Adipocyte (in vitro differentiated cells): ENCODE results near the gene SORBS2.

ENCODE experiments used
- DNase-seq: peaks from one replicate; pipeline ENCODE4 v3.0.0-alpha.2; 2015; ENCODE audit warnings: low read depth
- H3K27me3 ChIP-seq: replicated peaks from 2 replicates; pipeline ENCODE4 v1.7.0; 2013; ENCODE audit warnings: mild to moderate bottlenecking, low read length, moderate library complexity; ENCODE audit not compliant: control insufficient read depth, insufficient read depth
- H3K36me3 ChIP-seq: 2 replicates; pipeline ENCODE4 v1.7.0; 2013; ENCODE audit warnings: low read length, mild to moderate bottlenecking, moderate library complexity; ENCODE audit not compliant: control insufficient read depth, insufficient read depth, severe bottlenecking
- H3K4me1 ChIP-seq: 2 replicates; pipeline ENCODE4 v1.7.0; 2013; ENCODE audit warnings: mild to moderate bottlenecking, low read length, moderate library complexity; ENCODE audit not compliant: control insufficient read depth, insufficient read depth
- H3K4me3 ChIP-seq: 2 replicates; pipeline ENCODE4 v1.7.0; 2013; ENCODE audit warnings: mild to moderate bottlenecking, low read length, moderate library complexity
- H3K9ac ChIP-seq: 2 replicates; pipeline ENCODE4 v1.7.0; 2013; ENCODE audit warnings: mild to moderate bottlenecking, low read length, moderate library complexity
- H3K9me3 ChIP-seq: 2 replicates; pipeline ENCODE4 v1.7.0; 2013; ENCODE audit warnings: mild to moderate bottlenecking, low read length, moderate library complexity; ENCODE audit not compliant: control insufficient read depth

SORBS2 gene

DNA sequence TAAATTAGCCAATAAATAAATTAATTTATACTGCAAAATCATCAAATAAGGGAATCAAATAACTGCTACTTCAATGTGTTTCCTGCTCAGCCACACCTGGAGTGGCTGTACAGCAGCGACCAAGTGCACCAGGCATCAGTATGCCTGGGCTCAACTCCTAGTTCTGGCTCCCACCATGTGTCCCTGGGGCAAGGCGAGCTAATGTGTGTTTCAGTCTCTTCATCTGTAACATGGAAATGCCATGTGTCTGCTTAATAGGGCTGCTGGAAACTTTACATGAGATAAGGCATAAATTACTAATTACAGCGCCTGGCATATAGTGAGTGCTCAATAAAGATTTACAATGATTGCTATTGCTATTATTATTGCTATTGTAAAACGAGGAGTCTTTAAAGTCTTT is 167.6 kb downstream of the SORBS2 start:
- no peaks in the 10 kb centered on the region for H3K27me3 ChIP-seq
- no peak overlapping the region for H3K9ac ChIP-seq
- H3K4me1 ChIP-seq = peaks cover 6% of the 10 kb centered on the region
- DNase-seq = no peak
- H3K9me3 ChIP-seq = no peaks in the 10 kb centered on the region
- no peak overlapping the region for H3K4me3 ChIP-seq
- peaks cover 22% of the 10 kb centered on the region for H3K36me3 ChIP-seq

DNA sequence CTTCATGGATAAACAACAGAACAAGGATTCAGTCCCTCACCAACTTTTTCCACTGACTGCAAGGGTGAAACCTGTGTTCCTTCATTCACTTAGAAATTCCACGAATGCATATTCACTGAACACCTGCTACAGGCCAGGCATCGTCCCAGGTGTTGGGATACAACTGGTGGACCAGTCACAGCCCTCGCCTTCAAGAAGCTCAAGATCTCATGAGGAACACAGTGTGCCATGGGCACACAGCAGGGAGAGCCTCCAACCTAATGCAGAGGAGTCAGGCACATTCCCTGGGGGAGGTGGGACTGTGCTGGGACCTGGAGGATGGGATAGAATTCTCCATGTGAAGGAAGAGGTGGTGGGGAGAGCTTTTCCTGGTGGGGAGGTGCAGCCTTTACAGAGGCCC is 169.1 kb downstream of the SORBS2 start:
- DNase-seq = no peak
- H3K9ac ChIP-seq = no peak overlapping the region
- H3K4me3 ChIP-seq = no peak overlapping the region
- peaks cover 17% of the 10 kb centered on the region for H3K36me3 ChIP-seq
- no peaks in the 10 kb centered on the region for H3K27me3 ChIP-seq
- H3K4me1 ChIP-seq = peaks cover 11% of the 10 kb centered on the region
- H3K9me3 ChIP-seq = no peaks in the 10 kb centered on the region

DNA sequence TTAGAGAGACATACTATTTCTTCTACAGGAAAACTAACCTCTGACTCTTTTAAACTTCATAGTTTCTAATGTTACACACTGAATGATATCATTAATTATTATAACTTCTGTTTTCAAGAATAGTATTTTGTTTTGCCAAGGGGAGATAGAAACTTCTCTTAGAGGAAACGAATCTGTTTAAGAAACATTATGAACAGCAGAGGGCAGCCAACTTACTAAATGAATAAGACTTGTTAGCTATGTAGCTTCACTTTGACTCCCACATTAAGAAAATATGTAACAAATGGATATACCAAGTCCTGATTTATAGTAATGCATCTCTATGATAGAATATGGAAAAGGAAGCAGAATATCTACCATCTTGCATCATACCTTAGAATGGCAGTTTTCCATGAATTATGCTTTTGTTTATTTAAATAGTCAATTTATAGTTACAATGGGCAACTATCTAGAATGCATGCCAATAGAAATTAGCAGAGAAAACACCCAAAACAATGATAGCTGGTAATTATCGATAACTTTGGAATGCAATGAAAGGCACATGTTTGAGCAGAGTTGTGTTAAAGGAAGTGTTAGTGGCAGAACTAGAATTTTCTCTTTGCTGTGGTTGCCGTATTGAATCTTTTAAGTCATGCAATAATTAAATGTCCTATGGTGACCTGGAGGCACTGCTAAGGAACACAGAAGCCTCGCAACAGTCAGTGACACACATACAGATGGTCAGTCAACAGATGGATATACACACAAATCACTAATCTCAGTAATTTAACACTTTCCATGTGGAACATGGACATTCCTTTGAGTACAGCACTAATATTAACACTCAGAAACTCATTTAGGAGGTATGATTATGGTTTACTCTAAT is 171.0 kb downstream of the SORBS2 start:
- Histone ChIP-seq H3K4me1 (peaks cover 11% of the 10 kb centered on the region), H3K9ac (no peak overlapping the region), H3K27me3 (no peaks in the 10 kb centered on the region), H3K4me3 (no peak overlapping the region), H3K36me3 (peaks cover 8% of the 10 kb centered on the region), H3K9me3 (no peaks in the 10 kb centered on the region)
- DNase-seq = peak; percentile 92

GRCh38 chr4:185638548-185639301 is 173.3 kb downstream of the SORBS2 start:
- peak; percentile 48 for DNase-seq
- Histone ChIP-seq H3K4me3 (peak overlapping the region; percentile 75), H3K9me3 (peaks cover 6% of the 10 kb centered on the region), H3K36me3 (peaks cover 3% of the 10 kb centered on the region), H3K4me1 (peaks cover 11% of the 10 kb centered on the region), H3K27me3 (no peaks in the 10 kb centered on the region), H3K9ac (peak overlapping the region; percentile 70)

DNA sequence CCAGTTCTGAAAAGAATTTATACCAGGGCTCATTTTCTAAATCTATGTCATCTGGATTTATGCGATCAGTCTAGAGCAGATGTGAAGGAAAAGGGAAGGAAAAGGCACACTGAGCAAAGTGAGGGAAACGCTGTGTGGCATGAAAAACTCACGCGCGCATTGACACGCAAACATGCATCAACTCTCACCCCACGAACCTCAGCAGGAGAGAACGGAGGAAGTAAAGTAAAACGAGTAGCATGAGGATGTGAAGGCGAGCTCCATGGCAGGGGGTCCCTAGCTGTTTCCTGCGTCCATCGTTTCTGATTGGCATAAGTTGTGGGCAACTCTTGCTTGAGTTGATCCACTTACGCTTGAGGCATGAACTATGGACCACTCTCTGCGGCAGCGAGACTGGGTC is 173.9 kb downstream of the SORBS2 start:
- no peak for DNase-seq
- no peak overlapping the region for H3K4me3 ChIP-seq
- H3K9me3 ChIP-seq = peaks cover 6% of the 10 kb centered on the region
- peaks cover 11% of the 10 kb centered on the region for H3K4me1 ChIP-seq
- H3K27me3 ChIP-seq = no peaks in the 10 kb centered on the region
- H3K9ac ChIP-seq = no peak overlapping the region
- no peaks in the 10 kb centered on the region for H3K36me3 ChIP-seq

- Histone ChIP-seq H3K9ac (no peak overlapping the region), H3K27me3 (no peaks in the 10 kb centered on the region), H3K9me3 (peaks cover 6% of the 10 kb centered on the region), H3K36me3 (no peaks in the 10 kb centered on the region), H3K4me3 (no peak overlapping the region), H3K4me1 (peaks cover 11% of the 10 kb centered on the region)
- DNase-seq = no peak
Observed at GRCh38 chr4:185637163-185637875, 174.7 kb downstream of the SORBS2 start.

GRCh38 chr4:185634066-185634652 is 177.8 kb downstream of the SORBS2 start:
- no peaks in the 10 kb centered on the region for H3K36me3 ChIP-seq
- DNase-seq = no peak
- H3K4me1 ChIP-seq = peaks cover 2% of the 10 kb centered on the region
- no peak overlapping the region for H3K4me3 ChIP-seq
- H3K9me3 ChIP-seq = peaks cover 6% of the 10 kb centered on the region
- H3K27me3 ChIP-seq = no peaks in the 10 kb centered on the region
- no peak overlapping the region for H3K9ac ChIP-seq

DNA sequence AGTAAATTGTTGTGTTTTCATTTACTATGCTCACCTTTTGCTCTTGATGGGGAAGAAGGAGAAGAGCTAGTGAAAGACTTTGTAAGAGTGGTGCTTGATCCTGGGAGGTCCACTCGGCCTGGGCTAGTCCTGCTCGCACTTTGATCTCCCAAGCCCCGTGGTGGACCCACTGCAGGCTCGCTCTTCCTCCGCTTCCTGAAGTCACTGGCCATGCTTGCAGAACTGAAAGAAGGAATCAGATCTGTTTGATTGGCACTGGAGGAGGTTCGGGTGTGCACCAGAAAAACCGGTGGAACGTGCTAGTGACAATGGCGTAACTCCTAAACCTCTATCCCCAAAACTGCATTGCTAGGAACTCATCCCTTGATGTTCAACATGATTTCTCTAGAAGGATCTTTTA is 185.2 kb downstream of the SORBS2 start:
- DNase-seq = no peak
- Histone ChIP-seq H3K36me3 (no peaks in the 10 kb centered on the region), H3K9ac (no peak overlapping the region), H3K4me1 (no peaks in the 10 kb centered on the region), H3K4me3 (no peak overlapping the region), H3K27me3 (no peaks in the 10 kb centered on the region), H3K9me3 (no peaks in the 10 kb centered on the region)

DNA sequence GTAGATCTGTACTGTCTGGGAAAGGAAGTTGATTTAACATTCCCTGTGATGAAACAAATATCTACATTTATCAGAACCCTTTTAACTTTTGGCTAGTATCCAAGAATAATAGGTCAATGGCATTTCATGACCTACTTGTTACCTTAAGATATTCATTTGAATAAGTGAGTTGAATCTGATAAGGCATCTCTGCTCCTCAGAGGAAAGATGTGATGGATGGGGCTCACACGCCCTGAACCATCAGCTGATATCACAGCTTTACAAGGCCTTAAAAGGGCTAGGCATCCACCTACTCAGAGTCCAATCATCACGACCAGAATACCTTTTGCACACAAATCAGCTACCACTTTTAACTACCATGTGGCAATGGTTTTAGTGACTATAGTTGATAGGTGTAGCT is 186.5 kb downstream of the SORBS2 start:
- no peak for DNase-seq
- H3K4me3 ChIP-seq = no peak overlapping the region
- no peaks in the 10 kb centered on the region for H3K4me1 ChIP-seq
- no peaks in the 10 kb centered on the region for H3K36me3 ChIP-seq
- no peaks in the 10 kb centered on the region for H3K9me3 ChIP-seq
- no peaks in the 10 kb centered on the region for H3K27me3 ChIP-seq
- H3K9ac ChIP-seq = no peak overlapping the region

GRCh38 chr4:185624259-185624589 is 187.8 kb downstream of the SORBS2 start:
- DNase-seq = no peak
- no peaks in the 10 kb centered on the region for H3K36me3 ChIP-seq

More at GRCh38 chr4:185624259-185624589, 187.8 kb downstream of the SORBS2 start:
- Histone ChIP-seq H3K4me1 (no peaks in the 10 kb centered on the region), H3K27me3 (no peaks in the 10 kb centered on the region), H3K4me3 (no peak overlapping the region), H3K9ac (no peak overlapping the region), H3K9me3 (no peaks in the 10 kb centered on the region)
